Measurements from ENCODE around the gene GTF2F1.
"Not testable (repeated sequence)": the region's sequence is repeated elsewhere in the genome, so short reads cannot be mapped to it uniquely, and the experiment has no call there.

Gene GTF2F1

DNA sequence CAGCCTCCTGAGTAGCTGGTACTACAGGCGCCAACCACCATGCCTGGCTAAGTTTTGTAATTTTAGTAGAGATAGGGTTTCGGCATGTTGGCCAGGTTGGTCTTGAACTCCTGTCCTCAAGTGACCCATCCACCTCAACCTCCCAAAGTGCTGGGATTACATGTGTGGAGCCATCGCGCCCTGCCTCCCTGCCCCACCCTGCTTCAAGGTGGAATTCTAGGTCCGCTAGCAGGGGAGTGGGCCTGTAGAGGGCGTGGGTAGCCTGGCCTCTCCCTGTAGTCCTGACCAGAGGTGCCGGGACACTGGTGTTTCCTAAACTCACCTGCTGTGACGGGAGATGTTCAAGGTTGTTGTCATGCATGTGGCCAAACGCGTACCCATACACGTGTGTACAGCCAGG, 40.2 kb upstream of the GTF2F1 start:
- Mint-ChIP-seq H3K9me3 (no peaks in the 10 kb centered on the region), H3K27ac (no peak overlapping the region), H3K36me3 (ENCODE audit: low read depth) (peaks cover 3% of the 10 kb centered on the region), H3K4me3 (no peak overlapping the region), H3K4me1 (no peaks in the 10 kb centered on the region), H3K27me3 (ENCODE audit: low read depth) (peaks cover 13% of the 10 kb centered on the region)
- TF ChIP-seq, protein P1, sequence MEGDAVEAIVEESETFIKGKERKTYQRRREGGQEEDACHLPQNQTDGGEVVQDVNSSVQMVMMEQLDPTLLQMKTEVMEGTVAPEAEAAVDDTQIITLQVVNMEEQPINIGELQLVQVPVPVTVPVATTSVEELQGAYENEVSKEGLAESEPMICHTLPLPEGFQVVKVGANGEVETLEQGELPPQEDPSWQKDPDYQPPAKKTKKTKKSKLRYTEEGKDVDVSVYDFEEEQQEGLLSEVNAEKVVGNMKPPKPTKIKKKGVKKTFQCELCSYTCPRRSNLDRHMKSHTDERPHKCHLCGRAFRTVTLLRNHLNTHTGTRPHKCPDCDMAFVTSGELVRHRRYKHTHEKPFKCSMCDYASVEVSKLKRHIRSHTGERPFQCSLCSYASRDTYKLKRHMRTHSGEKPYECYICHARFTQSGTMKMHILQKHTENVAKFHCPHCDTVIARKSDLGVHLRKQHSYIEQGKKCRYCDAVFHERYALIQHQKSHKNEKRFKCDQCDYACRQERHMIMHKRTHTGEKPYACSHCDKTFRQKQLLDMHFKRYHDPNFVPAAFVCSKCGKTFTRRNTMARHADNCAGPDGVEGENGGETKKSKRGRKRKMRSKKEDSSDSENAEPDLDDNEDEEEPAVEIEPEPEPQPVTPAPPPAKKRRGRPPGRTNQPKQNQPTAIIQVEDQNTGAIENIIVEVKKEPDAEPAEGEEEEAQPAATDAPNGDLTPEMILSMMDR (IDR thresholded peaks at IDR 0.05; ENCODE audit: unreplicated experiment in 3 of 3), result no peak

DNA sequence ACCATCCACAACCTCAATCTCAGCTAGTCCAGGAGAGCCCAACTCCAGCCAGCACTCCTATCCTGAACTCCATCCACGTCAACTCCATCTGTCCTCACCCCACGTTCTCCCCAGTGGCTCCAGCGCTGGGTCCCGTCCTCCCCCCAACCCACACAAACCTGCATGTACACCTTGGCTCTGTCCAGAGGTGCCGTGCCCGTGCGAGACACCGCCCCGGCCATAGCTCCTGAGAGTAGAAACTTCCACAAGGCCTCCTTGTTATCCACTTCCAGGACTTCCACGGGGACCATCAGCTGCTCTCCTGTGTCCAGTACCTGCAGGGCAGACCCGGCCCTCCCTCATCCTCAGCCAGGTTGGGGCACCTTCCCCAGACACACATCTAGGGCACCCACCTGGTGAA, 38.9 kb upstream of the GTF2F1 start:
- TF ChIP-seq, protein P1 (IDR thresholded peaks at IDR 0.05; ENCODE audit: unreplicated experiment in 3 of 3), result no peak

DNA sequence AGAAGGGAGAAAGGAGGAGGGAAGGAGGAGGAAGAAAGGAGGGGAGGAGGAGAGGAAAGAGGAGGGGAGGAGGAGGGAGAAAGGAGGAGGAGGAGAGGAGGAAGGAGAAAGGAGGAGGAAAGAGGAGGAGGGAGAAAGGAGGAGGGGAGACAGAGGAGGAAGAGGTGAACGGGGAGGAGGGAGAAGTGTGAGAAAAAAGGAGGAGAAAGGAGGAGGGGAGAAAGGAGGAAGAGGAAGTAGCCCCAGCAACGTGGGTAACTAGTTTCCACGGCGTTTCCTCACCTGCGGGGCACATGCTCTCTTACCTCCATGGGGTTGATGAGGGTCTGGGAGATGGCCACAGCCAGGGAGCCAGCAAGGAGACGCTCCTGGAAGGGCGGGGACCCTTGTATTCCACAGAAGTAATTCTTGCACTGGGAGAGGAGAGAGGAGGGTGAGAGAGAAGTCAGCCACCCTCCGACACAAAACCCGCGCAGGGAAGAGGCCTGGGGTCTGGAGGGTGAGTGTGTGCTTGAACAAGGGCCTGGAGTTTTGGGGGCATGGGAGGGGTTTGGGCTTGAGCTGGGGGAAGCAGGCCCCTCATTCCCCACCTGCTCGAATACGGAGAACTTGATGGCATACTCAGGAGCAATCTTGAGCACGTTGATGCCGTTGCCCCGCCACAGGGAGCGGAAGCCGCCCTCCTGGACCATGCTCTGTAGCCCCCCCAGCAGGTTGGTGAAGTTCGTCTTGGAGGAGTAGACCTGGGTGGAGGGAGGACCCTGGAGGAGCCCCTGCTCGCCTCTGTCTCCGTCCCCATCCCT, 36.7 kb upstream of the GTF2F1 start:
- H3K27ac Mint-ChIP-seq, result no peak overlapping the region
- H3K36me3 Mint-ChIP-seq (ENCODE audit: low read depth), result no peaks in the 10 kb centered on the region
- no peak overlapping the region for H3K4me3 Mint-ChIP-seq
- H3K27me3 Mint-ChIP-seq (ENCODE audit: low read depth), result peaks cover 13% of the 10 kb centered on the region
- H3K9me3 Mint-ChIP-seq, result no peaks in the 10 kb centered on the region
- H3K4me1 Mint-ChIP-seq, result no peaks in the 10 kb centered on the region
- TF ChIP-seq, protein P1 (IDR thresholded peaks at IDR 0.05; ENCODE audit: unreplicated experiment in 3 of 3), result no peak

More for the DNA sequence above, 38.9 kb upstream of the GTF2F1 start:
- Mint-ChIP-seq H3K4me1 (no peaks in the 10 kb centered on the region), H3K27me3 (ENCODE audit: low read depth) (peaks cover 13% of the 10 kb centered on the region), H3K9me3 (no peaks in the 10 kb centered on the region), H3K4me3 (no peak overlapping the region), H3K36me3 (ENCODE audit: low read depth) (peaks cover 3% of the 10 kb centered on the region), H3K27ac (no peak overlapping the region)

DNA sequence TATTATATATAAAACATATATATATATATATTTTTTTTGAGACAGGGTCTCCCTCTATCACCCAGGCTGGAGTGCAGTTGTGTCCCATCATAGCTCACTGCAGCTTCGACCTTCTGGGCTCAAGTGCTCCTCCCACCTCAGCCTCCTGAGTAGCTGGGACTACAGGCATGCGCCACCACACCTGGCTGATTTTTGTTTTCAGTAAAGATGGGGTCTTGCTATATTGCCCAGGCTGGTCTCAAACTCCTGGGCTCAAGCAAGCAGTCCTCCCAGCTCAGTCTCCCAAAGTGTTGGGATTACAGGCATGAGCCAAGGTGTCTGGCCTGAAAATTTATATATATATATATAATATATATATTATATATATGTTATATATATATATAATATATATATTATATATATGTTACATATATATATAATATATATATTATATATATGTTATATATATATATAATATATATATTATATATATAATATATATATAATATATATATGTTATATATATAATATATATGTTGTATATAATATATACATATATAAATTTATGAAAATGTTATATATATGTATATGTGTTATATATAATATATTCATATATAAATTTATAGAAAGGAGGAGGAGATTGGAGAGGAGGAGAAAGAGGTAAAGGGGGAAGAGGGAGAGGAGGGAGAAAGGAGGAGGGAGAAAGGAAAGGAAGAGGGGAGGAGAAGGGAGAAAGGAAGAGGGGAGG, 35.9 kb upstream of the GTF2F1 start:
- not testable (repeated sequence) for H3K4me3 Mint-ChIP-seq; H3K27ac Mint-ChIP-seq; H3K36me3 Mint-ChIP-seq (ENCODE audit: low read depth); H3K9me3 Mint-ChIP-seq; H3K4me1 Mint-ChIP-seq
- H3K27me3 Mint-ChIP-seq (ENCODE audit: low read depth), result peaks cover 13% of the 10 kb centered on the region

DNA sequence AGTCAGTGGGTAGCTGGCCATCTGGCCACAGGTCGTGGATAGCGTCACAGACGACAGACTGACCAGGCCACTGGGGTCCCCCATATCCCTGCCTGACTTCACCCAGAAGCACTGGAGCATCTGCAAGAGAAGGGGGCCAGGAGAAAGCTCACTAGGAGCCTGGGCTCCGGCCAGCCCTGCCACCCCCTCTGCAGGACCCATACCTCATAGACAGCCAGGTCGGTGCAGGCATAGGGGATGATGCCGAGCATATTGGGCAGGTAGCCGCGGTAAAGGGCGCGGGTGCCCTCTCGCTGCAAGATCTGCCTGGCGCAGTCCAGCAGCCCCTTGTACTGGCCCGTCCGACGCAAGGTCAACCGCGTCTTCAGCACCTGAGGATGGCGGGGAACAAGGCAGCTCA, 34.2 kb upstream of the GTF2F1 start:
- H3K27ac Mint-ChIP-seq, result no peak overlapping the region
- H3K4me3 Mint-ChIP-seq, result no peak overlapping the region
- peaks cover 12% of the 10 kb centered on the region for H3K27me3 Mint-ChIP-seq (ENCODE audit: low read depth)
- no peaks in the 10 kb centered on the region for H3K9me3 Mint-ChIP-seq
- H3K36me3 Mint-ChIP-seq (ENCODE audit: low read depth), result peaks cover 7% of the 10 kb centered on the region
- TF ChIP-seq, protein P1 (IDR thresholded peaks at IDR 0.05; ENCODE audit: unreplicated experiment in 3 of 3), result no peak
- H3K4me1 Mint-ChIP-seq, result peaks cover 16% of the 10 kb centered on the region

DNA sequence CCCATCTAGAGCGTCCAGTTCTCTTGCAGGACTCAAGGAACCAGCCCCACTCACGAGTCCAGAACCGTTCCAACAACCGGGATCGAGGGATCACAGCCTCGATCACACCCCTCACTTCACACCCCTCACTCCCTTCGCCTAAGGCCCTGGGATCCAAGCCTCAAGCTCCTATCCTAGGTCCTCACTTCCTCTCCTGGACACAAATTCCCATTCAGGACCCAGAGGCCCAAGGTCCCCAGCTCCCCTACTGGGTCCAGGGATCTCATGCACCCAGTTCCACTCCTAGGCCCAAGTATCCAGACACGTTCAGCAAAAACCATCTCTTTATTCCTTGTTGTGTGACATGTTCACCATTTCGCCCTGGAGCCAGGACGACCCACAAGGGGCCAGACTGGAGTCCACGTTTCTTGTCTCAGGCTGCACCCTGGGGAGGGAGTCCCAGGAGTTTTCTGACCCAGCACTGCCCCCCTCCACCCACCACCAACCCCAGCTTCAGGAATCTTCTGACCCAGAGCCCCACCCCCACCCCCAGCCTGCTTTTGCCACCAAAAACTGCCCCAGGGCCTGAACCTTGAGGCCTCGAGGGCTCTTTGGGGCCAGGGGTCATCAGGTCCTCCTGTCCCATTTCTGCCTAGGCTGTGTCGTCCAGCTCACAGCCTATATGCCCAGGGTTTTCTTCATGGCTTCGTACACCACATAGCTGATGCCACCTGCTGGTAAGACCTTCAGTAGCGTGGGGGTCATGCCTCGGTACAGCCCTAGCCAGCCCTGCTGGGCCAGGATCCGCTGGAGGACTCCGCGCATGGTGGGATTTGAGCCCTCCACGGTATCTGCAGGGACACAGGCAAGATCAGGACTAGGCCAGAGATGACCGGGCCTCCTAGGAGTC, 33.0 kb upstream of the GTF2F1 start:
- Mint-ChIP-seq H3K27ac (peak overlapping the region; percentile 71 to 88 (median 83)), H3K27me3 (ENCODE audit: low read depth) (peaks cover 8% of the 10 kb centered on the region), H3K9me3 (no peaks in the 10 kb centered on the region), H3K36me3 (ENCODE audit: low read depth) (peaks cover 16% of the 10 kb centered on the region), H3K4me3 (peak overlapping the region in 2 of 3 experiments; percentile 17 to 62), H3K4me1 (peaks cover 23% of the 10 kb centered on the region)
- TF ChIP-seq, protein P1 (IDR thresholded peaks at IDR 0.05; ENCODE audit: unreplicated experiment in 3 of 3), result no peak

Measured in nephron (organoid).